ENCODE measurements around the gene MRPL1.

GRCh38 chr4:77910676-77911075 is 48.0 kb downstream of the MRPL1 start:
- no peak for TF ChIP-seq CTCF (conservative IDR thresholded peaks at IDR 0.05; ENCODE audit: low read length)
- no peak for TF ChIP-seq EZH2phosphoT487 (IDR thresholded peaks at IDR 0.05; ENCODE audit: borderline replicate concordance, low read depth, low read length)
